Measurements from ENCODE around the gene RAB12.
"Not testable (repeated sequence)": the region's sequence is repeated elsewhere in the genome, so short reads cannot be mapped to it uniquely, and the experiment has no call there.

Gene RAB12

DNA sequence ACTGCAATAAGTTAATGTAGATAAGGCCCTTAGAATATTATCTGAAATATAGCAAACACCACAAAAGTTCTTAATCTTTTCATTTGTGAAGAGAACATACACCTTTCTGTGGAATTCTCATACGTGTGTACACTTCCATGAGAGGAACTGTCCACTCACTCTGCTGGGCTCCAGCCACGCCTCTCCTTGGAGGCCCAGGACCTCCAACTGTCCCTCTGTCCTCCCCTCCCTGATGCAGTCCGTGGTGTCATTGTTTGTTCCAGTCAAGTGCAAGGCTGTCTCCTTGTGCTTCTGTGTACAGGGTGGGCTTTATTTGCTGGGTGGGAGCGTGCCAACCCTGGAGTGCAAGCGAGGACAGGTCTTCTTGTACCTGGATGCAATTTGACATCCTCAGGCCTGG, 8.7 kb downstream of the RAB12 start:
- H3K4me3 ChIP-seq (ENCODE audit: severe bottlenecking), result no peak overlapping the region
- peaks cover 26% of the 10 kb centered on the region for H3K4me1 ChIP-seq (ENCODE audit: insufficient read depth, poor library complexity, severe bottlenecking)
- H3K36me3 ChIP-seq (ENCODE audit: low read depth), result peaks cover 33% of the 10 kb centered on the region
- DNase-seq (ENCODE audit: low spot score) (no peak), ATAC-seq (ENCODE audit: low read depth) (no peak)
- TF ChIP-seq, protein P1, sequence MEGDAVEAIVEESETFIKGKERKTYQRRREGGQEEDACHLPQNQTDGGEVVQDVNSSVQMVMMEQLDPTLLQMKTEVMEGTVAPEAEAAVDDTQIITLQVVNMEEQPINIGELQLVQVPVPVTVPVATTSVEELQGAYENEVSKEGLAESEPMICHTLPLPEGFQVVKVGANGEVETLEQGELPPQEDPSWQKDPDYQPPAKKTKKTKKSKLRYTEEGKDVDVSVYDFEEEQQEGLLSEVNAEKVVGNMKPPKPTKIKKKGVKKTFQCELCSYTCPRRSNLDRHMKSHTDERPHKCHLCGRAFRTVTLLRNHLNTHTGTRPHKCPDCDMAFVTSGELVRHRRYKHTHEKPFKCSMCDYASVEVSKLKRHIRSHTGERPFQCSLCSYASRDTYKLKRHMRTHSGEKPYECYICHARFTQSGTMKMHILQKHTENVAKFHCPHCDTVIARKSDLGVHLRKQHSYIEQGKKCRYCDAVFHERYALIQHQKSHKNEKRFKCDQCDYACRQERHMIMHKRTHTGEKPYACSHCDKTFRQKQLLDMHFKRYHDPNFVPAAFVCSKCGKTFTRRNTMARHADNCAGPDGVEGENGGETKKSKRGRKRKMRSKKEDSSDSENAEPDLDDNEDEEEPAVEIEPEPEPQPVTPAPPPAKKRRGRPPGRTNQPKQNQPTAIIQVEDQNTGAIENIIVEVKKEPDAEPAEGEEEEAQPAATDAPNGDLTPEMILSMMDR (IDR thresholded peaks at IDR 0.05; ENCODE audit: poor library complexity, severe bottlenecking), result no peak
- no peaks in the 10 kb centered on the region for H3K27me3 ChIP-seq (ENCODE audit: insufficient read depth, poor library complexity, severe bottlenecking)
- no peak overlapping the region for H3K27ac ChIP-seq (ENCODE audit: poor library complexity, severe bottlenecking)
- H3K9me3 ChIP-seq (ENCODE audit: severe bottlenecking), result no peaks in the 10 kb centered on the region

DNA sequence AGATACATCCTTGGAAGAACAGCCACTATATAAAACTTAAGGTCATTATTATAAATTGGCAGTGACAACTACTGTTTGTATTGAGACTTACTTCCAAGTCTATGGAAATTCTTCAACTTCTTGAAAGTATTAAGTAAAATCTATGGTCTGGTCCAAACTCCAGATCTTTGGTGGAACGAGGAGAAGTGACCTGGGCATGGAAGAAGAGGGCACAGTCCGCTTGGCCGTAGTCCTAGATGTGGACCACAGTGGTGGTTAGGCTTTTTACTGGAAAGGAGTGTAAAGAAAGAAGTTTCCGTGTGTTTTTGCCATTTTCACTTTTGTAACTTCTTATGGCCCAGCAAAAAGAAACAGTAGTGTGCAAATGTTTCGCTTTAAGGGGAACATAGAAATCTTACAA, 9.8 kb downstream of the RAB12 start:
- no peak overlapping the region for H3K27ac ChIP-seq (ENCODE audit: poor library complexity, severe bottlenecking)
- H3K4me3 ChIP-seq (ENCODE audit: severe bottlenecking), result no peak overlapping the region
- H3K27me3 ChIP-seq (ENCODE audit: insufficient read depth, poor library complexity, severe bottlenecking), result no peaks in the 10 kb centered on the region
- ATAC-seq (ENCODE audit: low read depth) (no peak), DNase-seq (ENCODE audit: low spot score) (no peak)
- TF ChIP-seq, protein P1 (IDR thresholded peaks at IDR 0.05; ENCODE audit: poor library complexity, severe bottlenecking), result no peak
- H3K36me3 ChIP-seq (ENCODE audit: low read depth), result peaks cover 31% of the 10 kb centered on the region
- H3K4me1 ChIP-seq (ENCODE audit: insufficient read depth, poor library complexity, severe bottlenecking), result peaks cover 26% of the 10 kb centered on the region
- H3K9me3 ChIP-seq (ENCODE audit: severe bottlenecking), result no peaks in the 10 kb centered on the region

DNA sequence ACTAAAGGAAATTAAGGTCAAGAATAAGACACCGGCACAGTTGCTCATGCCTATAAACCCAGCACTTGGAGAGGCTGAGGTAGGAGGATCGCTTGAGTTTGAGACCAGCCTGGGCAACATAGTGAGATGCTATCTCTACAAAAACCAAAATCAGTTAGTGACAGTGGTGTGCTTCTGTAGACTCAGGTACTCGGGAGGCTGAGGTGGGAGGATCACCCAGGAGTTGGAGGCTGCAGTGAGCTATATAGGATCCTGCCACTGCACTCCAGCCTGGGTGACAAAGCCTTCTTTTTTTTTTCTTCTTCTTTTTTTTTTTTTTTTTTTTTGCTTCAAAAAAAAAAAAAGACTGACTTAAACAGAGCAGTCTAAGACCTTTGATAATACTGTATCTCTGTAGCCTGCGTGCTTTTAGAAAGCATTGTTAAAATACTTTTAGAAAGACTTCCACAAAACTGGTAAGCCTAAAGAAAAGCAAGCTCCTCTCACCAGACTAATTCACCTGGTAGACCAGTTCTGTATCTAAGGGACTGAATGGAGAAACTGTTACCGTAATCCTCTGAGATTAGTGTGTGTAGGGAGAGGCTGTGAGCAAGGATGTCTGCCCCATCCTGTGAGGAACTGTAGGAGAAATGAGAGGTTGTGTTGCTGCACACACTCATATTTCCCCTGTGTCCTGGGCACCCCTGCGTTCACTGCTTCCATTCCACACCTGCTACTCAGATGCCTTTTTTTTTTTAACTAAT, 10.8 kb downstream of the RAB12 start:
- no peaks in the 10 kb centered on the region for H3K27me3 ChIP-seq (ENCODE audit: insufficient read depth, poor library complexity, severe bottlenecking)
- no peak for ATAC-seq (ENCODE audit: low read depth)
- H3K4me1 ChIP-seq (ENCODE audit: insufficient read depth, poor library complexity, severe bottlenecking), result peaks cover 21% of the 10 kb centered on the region
- peaks cover 37% of the 10 kb centered on the region for H3K36me3 ChIP-seq (ENCODE audit: low read depth)
- H3K4me3 ChIP-seq (ENCODE audit: severe bottlenecking), result no peak overlapping the region
- no peak overlapping the region for H3K27ac ChIP-seq (ENCODE audit: poor library complexity, severe bottlenecking)
- TF ChIP-seq, protein P1 (IDR thresholded peaks at IDR 0.05; ENCODE audit: poor library complexity, severe bottlenecking), result no peak
- no peak for DNase-seq (ENCODE audit: low spot score)
- no peaks in the 10 kb centered on the region for H3K9me3 ChIP-seq (ENCODE audit: severe bottlenecking)

DNA sequence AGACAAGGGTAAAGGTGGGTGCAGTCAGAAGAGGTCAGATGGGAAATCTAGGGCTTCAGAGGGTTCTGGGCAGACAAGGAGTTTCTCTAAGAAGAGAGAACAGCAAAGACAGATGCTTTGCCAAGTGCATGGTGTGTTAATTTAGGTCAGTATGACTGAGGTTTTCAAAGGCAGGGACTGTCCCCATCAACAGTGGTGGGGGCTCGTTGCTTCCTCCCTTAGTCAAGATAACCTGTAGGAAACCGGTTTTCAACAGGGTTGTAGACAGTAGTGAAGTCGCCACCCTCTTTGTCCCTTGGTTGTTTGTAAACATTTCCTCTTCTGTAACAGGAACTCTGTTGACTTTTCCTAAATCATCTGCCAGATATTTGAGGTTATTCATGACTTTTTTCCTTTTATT, 11.6 kb downstream of the RAB12 start:
- H3K27me3 ChIP-seq (ENCODE audit: insufficient read depth, poor library complexity, severe bottlenecking), result no peaks in the 10 kb centered on the region

DNA sequence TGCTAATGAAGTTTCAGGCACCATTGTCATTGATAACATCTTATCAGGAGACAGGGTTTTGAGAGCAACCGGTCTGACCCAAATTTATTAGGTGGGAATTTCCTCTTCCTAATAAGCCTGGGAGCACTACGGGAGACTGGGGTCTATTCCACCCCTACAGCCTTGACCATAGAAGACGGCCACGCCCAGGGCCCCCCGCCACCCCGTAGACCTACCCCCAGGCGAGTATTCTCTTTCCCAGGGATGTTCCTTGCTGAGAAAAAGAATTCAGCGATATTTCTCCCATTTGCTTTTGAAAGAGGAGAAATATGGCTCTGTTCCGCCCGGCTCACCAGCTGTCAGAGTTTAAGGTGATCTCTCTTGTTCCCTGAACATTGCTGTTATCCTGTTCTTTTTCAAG, 13.4 kb downstream of the RAB12 start:
- H3K27me3 ChIP-seq (ENCODE audit: insufficient read depth, poor library complexity, severe bottlenecking); H3K27ac ChIP-seq (ENCODE audit: poor library complexity, severe bottlenecking); DNase-seq (ENCODE audit: low spot score); H3K4me3 ChIP-seq (ENCODE audit: severe bottlenecking); ATAC-seq (ENCODE audit: low read depth); H3K9me3 ChIP-seq (ENCODE audit: severe bottlenecking); H3K4me1 ChIP-seq (ENCODE audit: insufficient read depth, poor library complexity, severe bottlenecking): not testable (repeated sequence)
- peaks cover 63% of the 10 kb centered on the region for H3K36me3 ChIP-seq (ENCODE audit: low read depth)

More for the DNA sequence above, 11.6 kb downstream of the RAB12 start:
- Histone ChIP-seq H3K9me3 (ENCODE audit: severe bottlenecking) (no peaks in the 10 kb centered on the region), H3K36me3 (ENCODE audit: low read depth) (peaks cover 45% of the 10 kb centered on the region), H3K4me3 (ENCODE audit: severe bottlenecking) (no peak overlapping the region), H3K4me1 (ENCODE audit: insufficient read depth, poor library complexity, severe bottlenecking) (peaks cover 13% of the 10 kb centered on the region), H3K27ac (ENCODE audit: poor library complexity, severe bottlenecking) (no peak overlapping the region)
- DNase-seq (ENCODE audit: low spot score) (no peak), ATAC-seq (ENCODE audit: low read depth) (no peak)
- TF ChIP-seq, protein P1 (IDR thresholded peaks at IDR 0.05; ENCODE audit: poor library complexity, severe bottlenecking), result no peak
